ENCODE data around the gene ABCA3. TPM values are rescaled to one million over a fixed set of nuclear protein-coding genes. Genes with fewer than 3 reads are reported as not detected.
"Not testable (repeated sequence)": the region's sequence is repeated elsewhere in the genome, so short reads cannot be mapped to it uniquely, and the experiment has no call there.

Gene ABCA3
- total and polyA plus RNA-seq, 3 experiments from 2014 or later = 4.1 to 7.9 (median 7.0) TPM

DNA sequence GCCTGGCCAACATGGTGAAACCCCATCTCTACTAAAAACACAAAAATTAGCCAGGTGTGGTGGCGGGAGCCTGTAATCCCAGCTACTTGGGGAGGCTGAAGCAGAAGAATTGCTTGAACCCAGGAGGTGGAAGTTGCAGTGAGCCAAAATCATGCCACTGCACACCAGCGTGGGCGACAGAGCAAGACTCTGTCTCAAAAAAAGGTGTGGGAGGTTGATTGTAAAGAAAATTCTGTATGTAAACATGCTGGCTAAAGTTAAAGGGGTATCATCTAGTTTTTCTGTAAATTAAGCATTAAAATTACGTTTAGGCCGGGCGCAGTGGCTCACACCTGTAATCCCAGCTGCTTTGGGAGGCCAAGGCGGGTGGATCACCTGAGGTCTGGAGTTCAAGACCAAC lies 82.0 kb downstream of the ABCA3 start:
- DNase-seq; H3K9me3 Mint-ChIP-seq; H3K4me3 ChIP-seq (ENCODE audit: low read length); H3K4me1 Mint-ChIP-seq; H3K27ac ChIP-seq (ENCODE audit: low read depth, low read length); POLR2A ChIA-PET; H3K4me1 ChIP-seq (ENCODE audit: insufficient read depth, low read length); H3K9me3 ChIP-seq (ENCODE audit: low read length); H3K27ac Mint-ChIP-seq; H3K27me3 Mint-ChIP-seq; H3K27me3 ChIP-seq (ENCODE audit: insufficient read depth, low read length, poor library complexity, severe bottlenecking): not testable (repeated sequence)
- H3K36me3 ChIP-seq (ENCODE audit: insufficient read depth, low read length) = peaks cover 69% of the 10 kb centered on the region
- CTCF ChIA-PET = interaction anchor here (1.3 kb wide), 1 partner anchor 22 kb away, joined by 3 read pairs; the partner anchor contains the start of gene DNASE1L2
- Mint-ChIP-seq H3K4me3 (peak overlapping the region in 1 of 7 donors; percentile 30), H3K36me3 (peaks cover 0 to 91% (median 15%) of the 10 kb centered on the region in 3 donors)

DNA sequence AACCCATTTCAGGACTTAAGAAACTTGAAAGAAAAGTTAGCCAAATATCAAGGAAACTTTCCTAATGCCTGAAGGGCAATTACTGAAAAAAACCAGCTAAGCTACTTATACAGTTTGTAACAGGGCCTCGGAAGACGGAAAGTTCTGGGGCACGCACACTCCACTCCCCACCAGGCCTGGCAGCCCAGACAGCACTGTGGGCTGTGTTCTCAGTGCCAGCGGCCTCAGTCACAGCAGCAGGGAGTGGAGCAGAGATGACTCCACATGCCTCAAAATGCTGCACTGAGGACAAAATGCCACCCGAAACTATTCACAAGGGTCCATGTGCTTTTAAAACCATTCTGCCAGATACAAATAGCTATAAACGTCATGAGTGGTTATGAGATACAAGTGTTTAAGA lies 82.8 kb downstream of the ABCA3 start:
- DNase-seq = no peak
- H3K9me3 Mint-ChIP-seq = no peaks in the 10 kb centered on the region
- ChIA-PET POLR2A (no interaction called here), CTCF (interaction anchor here (1.3 kb wide), 1 partner anchor 22 kb away, joined by 3 read pairs; the partner anchor contains the start of gene DNASE1L2)
- Histone ChIP-seq H3K27me3 (ENCODE audit: insufficient read depth, low read length, poor library complexity, severe bottlenecking) (no peaks in the 10 kb centered on the region), H3K4me3 (ENCODE audit: low read length) (no peak overlapping the region), H3K27ac (ENCODE audit: low read depth, low read length) (no peak overlapping the region), H3K9me3 (ENCODE audit: low read length) (no peaks in the 10 kb centered on the region), H3K4me1 (ENCODE audit: insufficient read depth, low read length) (no peaks in the 10 kb centered on the region), H3K36me3 (ENCODE audit: insufficient read depth, low read length) (peaks cover 61% of the 10 kb centered on the region)
- no peak overlapping the region for H3K4me3 Mint-ChIP-seq
- H3K27ac Mint-ChIP-seq = peak overlapping the region in 1 of 8 donors; percentile 71
- no peaks in the 10 kb centered on the region for H3K4me1 Mint-ChIP-seq
- H3K36me3 Mint-ChIP-seq = peaks cover 4 to 89% (median 16%) of the 10 kb centered on the region in 3 donors
- H3K27me3 Mint-ChIP-seq = no peaks in the 10 kb centered on the region

DNA sequence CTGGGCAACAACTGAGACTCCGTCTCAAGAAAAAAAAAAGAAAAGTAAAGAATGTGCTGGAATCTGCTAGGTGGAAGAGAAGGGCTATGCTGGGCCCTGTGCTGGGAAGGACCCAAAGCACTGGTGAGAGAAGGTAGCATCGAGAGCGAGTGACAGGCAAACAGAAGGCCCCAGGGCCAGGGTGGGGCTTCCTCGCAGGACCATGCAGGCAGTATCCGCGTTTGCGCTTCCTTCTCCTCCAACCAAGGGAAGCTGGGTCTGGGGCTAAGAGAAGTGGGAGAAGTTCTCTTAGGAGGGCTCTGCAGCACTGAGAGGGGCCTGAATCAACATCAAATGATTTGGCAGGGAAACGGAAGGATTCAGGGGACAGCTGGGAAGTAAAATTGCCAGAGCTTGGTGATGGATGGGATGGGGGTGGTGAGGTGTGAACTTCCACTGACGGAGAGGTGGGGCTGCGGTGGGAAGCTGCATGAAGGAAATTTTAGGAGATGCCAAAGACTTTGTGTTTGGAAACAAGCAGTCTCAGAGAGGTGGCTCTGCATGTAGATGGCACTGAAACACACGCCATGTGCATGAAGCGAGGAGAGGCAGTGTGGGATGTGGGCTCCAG lies 83.9 kb downstream of the ABCA3 start:
- peaks cover 50% of the 10 kb centered on the region for H3K36me3 ChIP-seq (ENCODE audit: insufficient read depth, low read length)
- no peak overlapping the region for H3K4me3 ChIP-seq (ENCODE audit: low read length)
- H3K4me3 Mint-ChIP-seq = peak overlapping the region in 2 of 7 donors; percentile 27 to 38
- no peaks in the 10 kb centered on the region for H3K4me1 ChIP-seq (ENCODE audit: insufficient read depth, low read length)
- peak overlapping the region in 4 of 8 donors; percentile 28 to 82 (median 44) for H3K27ac Mint-ChIP-seq
- no peak for DNase-seq
- POLR2A ChIA-PET = interaction anchor here (0.6 kb wide), 1 partner anchor 102 kb away, joined by 3 read pairs; no protein-coding TSS in a partner anchor
- H3K27me3 Mint-ChIP-seq = no peaks in the 10 kb centered on the region
- H3K9me3 ChIP-seq (ENCODE audit: low read length) = no peaks in the 10 kb centered on the region
- H3K36me3 Mint-ChIP-seq = peaks cover 4 to 82% (median 9%) of the 10 kb centered on the region in 3 donors
- no peaks in the 10 kb centered on the region for H3K9me3 Mint-ChIP-seq
- peaks cover 0 to 4% (median 0%) of the 10 kb centered on the region in 3 donors for H3K4me1 Mint-ChIP-seq
- H3K27ac ChIP-seq (ENCODE audit: low read depth, low read length) = no peak overlapping the region
- H3K27me3 ChIP-seq (ENCODE audit: insufficient read depth, low read length, poor library complexity, severe bottlenecking) = no peaks in the 10 kb centered on the region
- CTCF ChIA-PET = no interaction called here

DNA sequence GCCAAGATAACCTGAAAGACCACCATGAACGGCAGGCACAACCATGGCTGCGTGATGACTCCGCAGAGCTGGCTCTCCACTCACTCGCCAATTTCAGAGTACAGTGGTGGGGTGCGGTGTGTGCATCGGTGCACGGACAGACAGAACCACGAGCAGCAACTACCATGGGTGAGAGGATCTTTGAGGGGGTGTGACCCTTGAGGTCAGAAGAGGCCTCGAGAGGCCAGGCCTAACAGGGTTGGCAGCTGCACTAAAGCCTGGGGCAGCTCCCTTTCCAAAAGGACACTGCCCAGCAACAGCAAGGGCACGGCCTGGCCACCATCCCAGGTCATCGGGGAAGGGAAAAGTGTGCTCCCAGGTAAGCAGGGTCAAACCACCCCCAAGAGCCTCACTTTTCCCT lies 87.2 kb downstream of the ABCA3 start:
- peaks cover 8% of the 10 kb centered on the region for H3K4me1 ChIP-seq (ENCODE audit: insufficient read depth, low read length)
- DNase-seq = no peak
- Mint-ChIP-seq H3K27me3 (no peaks in the 10 kb centered on the region), H3K9me3 (no peaks in the 10 kb centered on the region), H3K4me1 (peaks cover 3 to 12% (median 8%) of the 10 kb centered on the region in 3 donors), H3K27ac (peak overlapping the region in 6 of 8 donors; percentile 21 to 94 (median 78)), H3K4me3 (peak overlapping the region in 3 of 7 donors; percentile 12 to 87 (median 19)), H3K36me3 (peaks cover 4 to 54% (median 5%) of the 10 kb centered on the region in 3 donors)
- CTCF ChIA-PET = interaction anchor here (4.2 kb wide), 1 partner anchor 59 kb away, joined by 30 read pairs; no protein-coding TSS in a partner anchor
- H3K36me3 ChIP-seq (ENCODE audit: insufficient read depth, low read length) = peaks cover 34% of the 10 kb centered on the region
- H3K4me3 ChIP-seq (ENCODE audit: low read length) = no peak overlapping the region
- no peaks in the 10 kb centered on the region for H3K9me3 ChIP-seq (ENCODE audit: low read length)
- no peak overlapping the region for H3K27ac ChIP-seq (ENCODE audit: low read depth, low read length)
- POLR2A ChIA-PET = no interaction called here
- H3K27me3 ChIP-seq (ENCODE audit: insufficient read depth, low read length, poor library complexity, severe bottlenecking) = no peaks in the 10 kb centered on the region

DNA sequence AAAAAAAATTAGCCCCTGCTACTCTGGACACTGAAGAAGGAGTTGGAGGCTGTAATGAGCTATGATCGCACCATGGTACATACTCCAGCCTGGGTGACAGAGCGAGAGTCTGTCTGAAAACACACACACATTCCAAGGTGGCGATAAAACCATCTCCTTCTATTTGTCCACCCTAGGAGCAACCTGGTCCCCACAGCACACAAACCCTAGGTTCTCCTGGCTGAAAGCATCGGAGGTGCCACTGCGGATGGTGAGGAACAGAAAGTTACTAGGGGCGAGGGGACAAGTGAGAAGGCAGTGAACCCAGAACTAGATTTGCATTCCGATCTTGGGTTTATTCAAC lies 87.8 kb downstream of the ABCA3 start:
- CTCF ChIA-PET = interaction anchor here (1.0 to 4.2 kb wide), 6 partner anchors 25 to 222 kb away, joined by 3 to 30 read pairs (median 4); partner anchors contain the start of gene TBC1D24
- H3K36me3 Mint-ChIP-seq = peaks cover 4 to 49% (median 5%) of the 10 kb centered on the region in 3 donors
- peak overlapping the region in 6 of 8 donors; percentile 23 to 94 (median 78) for H3K27ac Mint-ChIP-seq

DNA sequence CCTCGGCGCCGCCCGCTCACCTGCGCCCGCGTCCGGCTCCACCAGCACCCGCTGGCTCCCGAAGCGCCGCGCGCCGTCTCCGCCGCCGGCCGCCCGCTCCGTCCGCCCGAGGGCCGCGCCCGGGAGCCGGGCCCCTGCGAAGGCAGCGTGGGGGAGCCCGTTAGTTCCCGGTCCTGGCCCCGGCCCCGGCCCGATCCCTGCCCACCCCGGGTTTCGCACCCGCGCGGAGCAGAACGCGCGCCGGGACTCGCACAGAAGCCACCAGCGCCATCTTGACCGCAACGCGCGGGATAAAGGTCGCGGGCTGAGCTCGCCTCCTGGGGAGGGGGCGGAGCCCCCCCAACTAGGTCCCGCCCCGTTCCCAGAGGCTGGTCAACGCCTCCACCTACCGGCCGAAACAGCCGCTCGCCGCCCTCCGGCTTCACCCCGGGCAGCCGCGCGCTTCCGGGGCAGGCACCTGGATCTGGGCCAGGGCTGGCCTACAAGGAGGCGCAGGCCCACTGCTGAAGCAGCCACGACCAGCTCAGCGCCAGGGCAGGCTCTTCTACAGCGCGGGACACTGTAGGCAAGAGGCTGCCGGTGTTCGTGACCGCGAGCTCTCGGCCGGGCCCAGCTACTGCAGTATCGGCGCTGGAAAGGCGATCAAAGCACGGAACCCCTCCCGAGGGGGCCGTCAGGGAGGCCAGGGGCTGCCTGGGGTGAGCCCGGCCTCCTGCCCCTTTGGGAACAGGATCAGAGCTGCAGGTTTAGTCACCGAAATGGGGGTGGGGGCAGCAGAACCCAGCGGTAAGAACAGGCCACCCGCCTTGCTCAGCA lies 89.0 kb downstream of the ABCA3 start, which contains the start of gene ECI1:
ECI1 (minus strand) TSS at position 292 of the 816 bp plus-strand sequence; CDS start at position 271, 21 bp downstream.
- Mint-ChIP-seq H3K4me1 (peaks cover 3 to 12% (median 8%) of the 10 kb centered on the region in 3 donors), H3K27me3 (no peaks in the 10 kb centered on the region), H3K27ac (peak within 1 kb of the TSS; percentile 87 to 96 (median 92)), H3K4me3 (peak within 1 kb of the TSS; percentile 84 to 94 (median 89)), H3K36me3 (peaks cover 4 to 37% (median 4%) of the 10 kb centered on the region in 3 donors), H3K9me3 (no peaks in the 10 kb centered on the region)
- Histone ChIP-seq H3K4me1 (ENCODE audit: insufficient read depth, low read length) (peaks cover 8% of the 10 kb centered on the region), H3K27ac (ENCODE audit: low read depth, low read length) (peak within 1 kb of the TSS; percentile 76), H3K9me3 (ENCODE audit: low read length) (no peaks in the 10 kb centered on the region), H3K36me3 (ENCODE audit: insufficient read depth, low read length) (peaks cover 17% of the 10 kb centered on the region), H3K27me3 (ENCODE audit: insufficient read depth, low read length, poor library complexity, severe bottlenecking) (no peaks in the 10 kb centered on the region), H3K4me3 (ENCODE audit: low read length) (peak within 1 kb of the TSS; percentile 65)
- ChIA-PET CTCF (interaction anchor here (0.8 to 4.2 kb wide), 14 partner anchors 12 to 247 kb away, joined by 3 to 30 read pairs (median 3); partner anchors contain the start of genes RNPS1, TEDC2 and TRAF7), POLR2A (interaction anchor here (0.7 to 1.9 kb wide), 8 partner anchors 17 to 262 kb away, joined by 3 to 13 read pairs (median 4); partner anchors contain the start of genes CCNF, MLST8, PGP and TRAF7)
- DNase-seq = peak; percentile 65 to 84 (median 74)

More for the DNA sequence above, 87.8 kb downstream of the ABCA3 start:
- Mint-ChIP-seq H3K27me3 (no peaks in the 10 kb centered on the region), H3K4me1 (peaks cover 3 to 12% (median 8%) of the 10 kb centered on the region in 3 donors), H3K9me3 (no peaks in the 10 kb centered on the region), H3K4me3 (peak overlapping the region in 5 of 7 donors; percentile 36 to 87 (median 57))
- DNase-seq = no peak
- peaks cover 29% of the 10 kb centered on the region for H3K36me3 ChIP-seq (ENCODE audit: insufficient read depth, low read length)
- no peak overlapping the region for H3K27ac ChIP-seq (ENCODE audit: low read depth, low read length)
- no peak overlapping the region for H3K4me3 ChIP-seq (ENCODE audit: low read length)
- H3K4me1 ChIP-seq (ENCODE audit: insufficient read depth, low read length) = peaks cover 8% of the 10 kb centered on the region
- POLR2A ChIA-PET = interaction anchor here (1.8 kb wide), 1 partner anchor 16 kb away, joined by 8 read pairs; no protein-coding TSS in a partner anchor
- no peaks in the 10 kb centered on the region for H3K27me3 ChIP-seq (ENCODE audit: insufficient read depth, low read length, poor library complexity, severe bottlenecking)
- H3K9me3 ChIP-seq (ENCODE audit: low read length) = no peaks in the 10 kb centered on the region

DNA sequence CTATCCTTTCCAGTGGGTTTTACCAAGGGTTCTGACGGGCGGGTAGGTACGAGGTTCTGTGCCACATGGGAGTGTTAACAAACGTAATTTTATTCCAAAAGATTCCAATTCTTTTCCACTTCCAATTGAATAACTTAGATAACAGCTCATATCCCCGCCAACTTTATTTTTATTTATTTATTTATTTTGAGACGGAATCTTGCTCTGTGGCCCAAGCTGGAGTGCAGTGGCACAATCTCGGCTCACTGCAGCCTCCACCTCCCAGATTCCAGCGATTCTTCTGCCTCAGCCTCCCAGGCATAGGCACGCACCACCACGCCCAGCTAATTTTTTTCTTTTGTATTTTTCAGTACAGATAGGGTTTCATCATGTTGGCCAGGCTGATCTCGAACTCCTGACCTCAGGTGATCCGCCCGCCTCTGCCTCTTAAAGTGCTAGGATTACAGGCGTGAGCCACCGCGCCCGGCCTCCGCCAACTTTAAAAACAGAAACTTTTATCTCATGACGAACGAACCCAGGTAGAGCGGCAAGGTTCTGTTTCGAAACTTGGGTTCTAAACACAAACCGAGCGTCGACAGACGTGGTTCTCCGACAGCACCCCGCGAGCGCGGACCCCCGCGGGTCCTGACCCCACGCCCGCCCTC lies 89.8 kb downstream of the ABCA3 start:
- Histone ChIP-seq H3K36me3 (ENCODE audit: insufficient read depth, low read length) (peaks cover 10% of the 10 kb centered on the region), H3K27me3 (ENCODE audit: insufficient read depth, low read length, poor library complexity, severe bottlenecking) (no peaks in the 10 kb centered on the region), H3K4me3 (ENCODE audit: low read length) (peak overlapping the region; percentile 65), H3K4me1 (ENCODE audit: insufficient read depth, low read length) (peaks cover 8% of the 10 kb centered on the region), H3K9me3 (ENCODE audit: low read length) (no peaks in the 10 kb centered on the region), H3K27ac (ENCODE audit: low read depth, low read length) (peak overlapping the region; percentile 76)
- Mint-ChIP-seq H3K4me1 (peaks cover 3 to 12% (median 8%) of the 10 kb centered on the region in 3 donors), H3K27me3 (no peaks in the 10 kb centered on the region), H3K27ac (peak overlapping the region; percentile 82 to 96 (median 90)), H3K9me3 (no peaks in the 10 kb centered on the region), H3K36me3 (peaks cover 2 to 35% (median 4%) of the 10 kb centered on the region in 3 donors), H3K4me3 (peak overlapping the region; percentile 84 to 94 (median 89))
- POLR2A ChIA-PET = interaction anchor here (0.9 to 1.9 kb wide), 6 partner anchors 18 to 262 kb away, joined by 3 to 13 read pairs (median 6); partner anchors contain the start of genes MLST8, PGP and TRAF7
- peak in 1 of 5 donors; percentile 33 for DNase-seq
- CTCF ChIA-PET = interaction anchor here (0.8 to 4.2 kb wide), 8 partner anchors 12 to 246 kb away, joined by 3 to 30 read pairs (median 4); partner anchors contain the start of genes RNPS1, TEDC2 and TRAF7
